ENCODE results near the gene NFIC.

DNA sequence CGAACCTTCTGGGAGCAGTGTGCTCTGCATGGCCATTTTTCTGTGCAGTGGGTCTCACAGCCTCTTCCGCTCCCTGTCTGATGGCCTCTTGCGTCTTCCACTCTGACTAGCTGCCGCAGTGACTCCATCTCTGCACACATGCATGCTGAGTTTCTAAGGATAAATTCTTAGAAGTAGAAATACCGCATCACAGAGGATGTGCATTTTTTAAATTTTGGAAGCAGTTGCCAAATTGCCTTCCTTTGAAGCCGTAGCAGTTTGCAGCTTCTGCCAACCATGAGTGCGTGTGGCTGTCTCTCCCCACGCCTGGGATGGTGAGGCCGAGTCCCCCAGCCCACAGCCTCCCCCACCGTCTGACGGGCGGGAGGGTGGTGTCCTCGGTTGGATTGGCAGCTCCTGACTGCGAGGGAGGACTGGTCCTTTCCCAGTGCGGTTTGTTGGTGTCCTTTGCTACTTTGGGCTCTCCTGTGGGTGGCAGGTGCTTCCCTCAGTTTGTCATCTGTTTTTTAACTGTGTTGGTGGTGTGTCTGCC, 149.6 kb downstream of the NFIC start:
- TF ChIP-seq, protein P1, sequence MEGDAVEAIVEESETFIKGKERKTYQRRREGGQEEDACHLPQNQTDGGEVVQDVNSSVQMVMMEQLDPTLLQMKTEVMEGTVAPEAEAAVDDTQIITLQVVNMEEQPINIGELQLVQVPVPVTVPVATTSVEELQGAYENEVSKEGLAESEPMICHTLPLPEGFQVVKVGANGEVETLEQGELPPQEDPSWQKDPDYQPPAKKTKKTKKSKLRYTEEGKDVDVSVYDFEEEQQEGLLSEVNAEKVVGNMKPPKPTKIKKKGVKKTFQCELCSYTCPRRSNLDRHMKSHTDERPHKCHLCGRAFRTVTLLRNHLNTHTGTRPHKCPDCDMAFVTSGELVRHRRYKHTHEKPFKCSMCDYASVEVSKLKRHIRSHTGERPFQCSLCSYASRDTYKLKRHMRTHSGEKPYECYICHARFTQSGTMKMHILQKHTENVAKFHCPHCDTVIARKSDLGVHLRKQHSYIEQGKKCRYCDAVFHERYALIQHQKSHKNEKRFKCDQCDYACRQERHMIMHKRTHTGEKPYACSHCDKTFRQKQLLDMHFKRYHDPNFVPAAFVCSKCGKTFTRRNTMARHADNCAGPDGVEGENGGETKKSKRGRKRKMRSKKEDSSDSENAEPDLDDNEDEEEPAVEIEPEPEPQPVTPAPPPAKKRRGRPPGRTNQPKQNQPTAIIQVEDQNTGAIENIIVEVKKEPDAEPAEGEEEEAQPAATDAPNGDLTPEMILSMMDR (IDR thresholded peaks at IDR 0.05), result no peak
- TF ChIP-seq POLR2A (IDR thresholded peaks at IDR 0.05), result no peak
